Stimulated activated naive CD8-positive, alpha-beta T cell treated with anti-CD3 and anti-CD28 coated beads, Interleukin-15, amount 100 ng/mL, for 72 hours (primary cell): ENCODE data around the gene GABRG3.

Experiments used
- ATAC-seq: fragments of 150-1000 bp; cut with Tn5 transposase; 2 replicates; pipeline ENCODE4 v1.10.0; 2021; ENCODE audit warnings: mild to moderate bottlenecking, moderate library complexity
- DNase-seq, 2 donors: peaks; one replicate each; pipeline ENCODE4 v3.0.0; 2021 to 2022
- H3K27ac Mint-ChIP-seq, 2 donors: one replicate each; pipeline ENCODE4 v1.8.0; 2022; ENCODE audit warnings: mild to moderate bottlenecking in 2 of 2, mixed read lengths in 2 of 2, moderate library complexity in 2 of 2
- H3K27me3 Mint-ChIP-seq: one replicate; pipeline ENCODE4 v1.8.0; 2022; ENCODE audit warnings: mixed read lengths
- H3K4me1 Mint-ChIP-seq: one replicate; pipeline ENCODE4 v1.8.0; 2022; ENCODE audit warnings: mild to moderate bottlenecking, mixed read lengths
- H3K4me3 Mint-ChIP-seq, 2 donors: one replicate each; pipeline ENCODE4 v1.8.0; 2022; ENCODE audit warnings: mild to moderate bottlenecking in 2 of 2, mixed read lengths in 2 of 2, moderate library complexity in 1 of 2
- H3K9me3 Mint-ChIP-seq, 2 donors: one replicate each; pipeline ENCODE4 v1.8.0; 2022; ENCODE audit warnings: mixed read lengths in 2 of 2

Gene GABRG3

GRCh38 chr15:27065785-27066184 lies 94.8 kb downstream of the GABRG3 start:
- no peaks in the 10 kb centered on the region for H3K4me1 Mint-ChIP-seq
- no peak overlapping the region for H3K4me3 Mint-ChIP-seq

GRCh38 chr15:27066446-27066845 lies 95.5 kb downstream of the GABRG3 start:
- no peak for DNase-seq
- no peaks in the 10 kb centered on the region for H3K27me3 Mint-ChIP-seq
- H3K9me3 Mint-ChIP-seq, result peaks cover 20 to 43% of the 10 kb centered on the region in 2 donors
- no peak for ATAC-seq
- no peaks in the 10 kb centered on the region for H3K4me1 Mint-ChIP-seq
- no peak overlapping the region for H3K4me3 Mint-ChIP-seq
- peak overlapping the region in 1 of 2 donors; percentile 12 for H3K27ac Mint-ChIP-seq

More at GRCh38 chr15:27065785-27066184, 94.8 kb downstream of the GABRG3 start:
- no peak for DNase-seq
- Mint-ChIP-seq H3K27me3 (no peaks in the 10 kb centered on the region), H3K9me3 (peaks cover 17 to 43% of the 10 kb centered on the region in 2 donors), H3K27ac (no peak overlapping the region)
- ATAC-seq, result no peak

DNA sequence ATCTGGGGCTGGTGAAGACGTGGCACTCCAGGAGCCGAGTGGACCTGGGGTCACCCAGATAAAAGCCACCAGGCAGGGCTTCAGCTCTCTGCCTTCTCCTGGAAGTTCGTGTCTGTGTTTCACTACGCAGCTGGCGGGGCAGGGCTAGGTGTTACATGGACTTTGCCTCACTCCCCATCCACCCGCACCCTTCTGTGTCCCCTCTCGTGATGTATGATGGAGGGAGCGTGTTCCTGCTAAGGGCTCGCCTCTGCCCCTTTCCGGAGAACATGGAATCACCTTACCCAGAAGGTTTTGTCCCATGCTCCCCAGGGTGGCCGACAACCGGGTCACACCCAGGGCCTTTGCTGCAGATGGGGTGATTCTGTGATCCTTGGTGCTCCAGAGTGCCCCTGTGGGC lies 96.2 kb downstream of the GABRG3 start:
- DNase-seq (no peak), ATAC-seq (no peak)
- Mint-ChIP-seq H3K4me1 (no peaks in the 10 kb centered on the region), H3K27ac (no peak overlapping the region), H3K9me3 (peaks cover 17 to 43% of the 10 kb centered on the region in 2 donors), H3K4me3 (no peak overlapping the region), H3K27me3 (no peaks in the 10 kb centered on the region)

- H3K27ac Mint-ChIP-seq, result no peak overlapping the region
These were observed 99.9 kb downstream of the GABRG3 start for GRCh38 chr15:27070841-27071240.

GRCh38 chr15:27074179-27074578 lies 103.2 kb downstream of the GABRG3 start:
- Mint-ChIP-seq H3K27ac (no peak overlapping the region), H3K4me3 (no peak overlapping the region), H3K27me3 (no peaks in the 10 kb centered on the region), H3K9me3 (peaks cover 16 to 20% of the 10 kb centered on the region in 2 donors), H3K4me1 (no peaks in the 10 kb centered on the region)
- DNase-seq, result no peak
- ATAC-seq, result no peak

More at GRCh38 chr15:27070841-27071240, 99.9 kb downstream of the GABRG3 start:
- Mint-ChIP-seq H3K4me3 (no peak overlapping the region), H3K27me3 (no peaks in the 10 kb centered on the region), H3K9me3 (peaks cover 26 to 45% of the 10 kb centered on the region in 2 donors), H3K4me1 (no peaks in the 10 kb centered on the region)
- ATAC-seq, result no peak
- no peak for DNase-seq

DNA sequence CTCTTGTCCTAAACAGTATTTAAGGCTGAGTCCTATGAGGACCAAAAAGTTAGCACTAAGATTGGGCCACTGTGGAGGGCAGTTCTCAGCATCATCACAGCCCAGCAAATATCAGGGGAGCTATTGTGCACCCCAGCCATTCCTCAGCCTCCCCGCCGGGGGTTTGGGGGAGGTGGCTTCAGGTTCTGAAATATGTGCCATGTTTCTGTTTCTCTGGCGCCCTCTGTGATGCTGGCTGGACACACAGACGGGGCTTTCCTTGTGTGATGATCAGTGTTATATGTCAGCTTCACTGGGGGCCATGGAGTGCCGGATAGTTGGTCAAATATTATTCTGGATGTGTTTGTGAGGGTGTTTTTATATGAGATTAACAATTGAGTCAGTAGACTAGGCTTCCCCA lies 106.8 kb downstream of the GABRG3 start:
- ATAC-seq, result no peak
- H3K4me3 Mint-ChIP-seq, result no peak overlapping the region
- no peak for DNase-seq
- peaks cover 6 to 7% of the 10 kb centered on the region in 2 donors for H3K9me3 Mint-ChIP-seq
- no peaks in the 10 kb centered on the region for H3K27me3 Mint-ChIP-seq
- no peaks in the 10 kb centered on the region for H3K4me1 Mint-ChIP-seq
- H3K27ac Mint-ChIP-seq, result no peak overlapping the region

GRCh38 chr15:27081676-27082418 lies 110.9 kb downstream of the GABRG3 start:
- H3K27me3 Mint-ChIP-seq, result no peaks in the 10 kb centered on the region
- H3K4me1 Mint-ChIP-seq, result no peaks in the 10 kb centered on the region
- DNase-seq, result no peak
- no peak overlapping the region for H3K4me3 Mint-ChIP-seq
- no peak for ATAC-seq
- no peaks in the 10 kb centered on the region for H3K9me3 Mint-ChIP-seq
- H3K27ac Mint-ChIP-seq, result no peak overlapping the region

- DNase-seq, result no peak
- no peak for ATAC-seq
- Mint-ChIP-seq H3K27ac (no peak overlapping the region), H3K27me3 (no peaks in the 10 kb centered on the region), H3K4me1 (no peaks in the 10 kb centered on the region), H3K4me3 (no peak overlapping the region), H3K9me3 (no peaks in the 10 kb centered on the region)
These were observed 111.5 kb downstream of the GABRG3 start for GRCh38 chr15:27082526-27082925.

DNA sequence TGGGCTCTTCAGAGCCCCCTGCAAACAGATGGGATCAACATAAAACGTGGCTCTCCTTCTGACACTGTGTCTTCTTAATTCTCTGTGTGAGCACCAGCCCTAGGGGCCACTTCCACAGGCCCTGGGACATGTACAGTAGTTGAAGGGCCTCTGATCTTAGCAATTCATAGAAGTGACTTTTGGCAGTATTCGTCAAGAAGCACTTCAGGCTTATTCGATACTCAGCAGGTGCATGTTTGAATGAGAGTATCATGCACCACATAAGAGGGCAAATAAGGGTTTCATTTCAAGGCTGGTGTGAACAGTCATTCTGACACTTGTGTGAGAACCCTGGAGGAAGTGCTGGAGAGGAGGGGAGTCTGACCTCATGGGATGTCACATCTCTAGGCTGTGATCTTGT lies 113.9 kb downstream of the GABRG3 start:
- H3K27me3 Mint-ChIP-seq, result no peaks in the 10 kb centered on the region
- peaks cover 0 to 12% of the 10 kb centered on the region in 2 donors for H3K9me3 Mint-ChIP-seq
- ATAC-seq (no peak), DNase-seq (no peak)
- H3K4me1 Mint-ChIP-seq, result no peaks in the 10 kb centered on the region
- no peak overlapping the region for H3K4me3 Mint-ChIP-seq
- H3K27ac Mint-ChIP-seq, result no peak overlapping the region

- H3K4me3 Mint-ChIP-seq, result no peak overlapping the region
- no peaks in the 10 kb centered on the region for H3K27me3 Mint-ChIP-seq
- DNase-seq, result no peak
- ATAC-seq, result no peak
- H3K9me3 Mint-ChIP-seq, result peaks cover 0 to 12% of the 10 kb centered on the region in 2 donors
- no peak overlapping the region for H3K27ac Mint-ChIP-seq
- no peaks in the 10 kb centered on the region for H3K4me1 Mint-ChIP-seq
These were observed 115.2 kb downstream of the GABRG3 start for GRCh38 chr15:27086149-27086548.

- no peaks in the 10 kb centered on the region for H3K4me1 Mint-ChIP-seq
These were observed 115.8 kb downstream of the GABRG3 start for GRCh38 chr15:27086805-27087204.

DNA sequence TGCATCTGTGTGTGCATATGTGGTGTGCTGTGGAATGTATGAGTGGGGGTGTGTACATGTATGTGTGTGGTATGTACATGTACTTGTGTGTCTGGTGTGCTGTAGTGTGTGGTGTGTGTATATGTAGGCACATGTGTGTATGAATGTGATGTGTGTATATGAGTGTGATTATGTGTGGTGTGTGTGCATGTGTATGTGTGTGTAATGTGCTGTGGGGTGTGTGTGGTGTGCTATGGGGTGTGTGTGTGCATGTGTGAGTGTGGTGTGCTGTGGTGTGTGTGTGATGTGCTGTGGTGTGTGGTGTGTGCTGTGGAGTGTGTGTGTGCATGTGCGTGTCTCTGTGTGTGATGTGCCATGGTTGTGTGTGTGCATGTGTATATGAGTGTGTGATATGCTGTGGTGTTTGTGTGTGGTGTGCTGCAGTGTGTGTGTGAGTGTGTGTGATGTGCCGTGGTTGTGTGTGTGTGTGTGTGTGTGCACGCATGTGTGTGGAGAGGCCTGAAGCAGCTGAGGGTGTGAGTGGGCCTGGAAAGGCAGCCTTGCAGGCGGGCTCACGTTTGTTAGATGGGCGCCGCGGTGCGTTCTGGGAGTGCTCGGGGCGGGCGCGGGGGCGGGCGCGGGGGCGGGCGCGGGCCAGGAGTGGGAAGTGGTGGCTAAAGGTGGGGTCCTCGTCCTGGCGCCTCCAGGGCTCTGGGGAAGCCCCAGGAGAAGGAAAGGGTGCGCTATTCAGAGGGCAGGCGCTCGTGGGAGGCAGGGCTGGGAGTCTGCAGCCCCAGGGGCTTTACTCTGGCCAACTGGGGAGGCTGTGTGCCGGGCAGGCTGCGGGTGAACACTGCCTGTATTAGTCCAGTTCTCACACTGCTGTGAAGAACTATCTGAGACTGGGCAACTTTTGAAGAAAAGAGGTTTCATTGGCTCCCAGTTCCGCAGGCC lies 116.9 kb downstream of the GABRG3 start:
- DNase-seq (no peak), ATAC-seq (no peak)
- Mint-ChIP-seq H3K4me1 (no peaks in the 10 kb centered on the region), H3K27me3 (no peaks in the 10 kb centered on the region), H3K27ac (peak overlapping the region in 1 of 2 donors; percentile 54), H3K4me3 (no peak overlapping the region), H3K9me3 (peaks cover 6 to 12% of the 10 kb centered on the region in 2 donors)

More at GRCh38 chr15:27086805-27087204, 115.8 kb downstream of the GABRG3 start:
- Mint-ChIP-seq H3K9me3 (peaks cover 0 to 12% of the 10 kb centered on the region in 2 donors), H3K27ac (no peak overlapping the region), H3K4me3 (no peak overlapping the region), H3K27me3 (no peaks in the 10 kb centered on the region)
- no peak for ATAC-seq
- DNase-seq, result no peak

DNA sequence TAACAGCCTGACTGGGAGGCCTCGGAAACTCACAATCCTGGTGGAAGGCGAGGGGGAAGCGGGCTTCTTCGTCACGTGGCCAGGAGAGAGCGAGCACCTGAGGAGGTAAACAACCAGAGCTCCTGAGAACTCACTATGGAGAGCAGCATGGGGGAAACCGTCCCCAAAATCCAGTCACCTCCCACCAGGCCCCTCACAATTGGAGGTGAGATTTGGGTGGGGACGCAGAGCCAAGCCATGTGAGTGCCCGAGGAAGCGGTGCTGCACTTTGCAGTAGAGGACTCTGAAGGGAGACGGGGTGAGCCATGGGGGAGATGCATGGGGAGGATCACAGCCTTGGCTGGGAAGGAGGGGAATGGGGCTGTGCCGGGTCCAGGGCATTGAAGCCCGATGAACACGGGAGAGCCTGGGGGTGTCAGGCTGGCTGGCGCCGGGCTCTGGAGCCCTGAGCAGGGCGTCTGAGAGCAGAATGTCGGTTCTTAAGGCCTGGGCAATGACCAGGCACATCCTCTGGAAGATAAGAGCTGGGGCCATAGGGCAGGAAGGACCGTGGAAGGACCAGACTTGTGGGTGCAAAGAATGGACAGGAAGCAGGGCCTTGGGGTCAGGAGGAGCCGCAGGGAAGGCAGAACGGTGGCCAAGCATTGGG lies 117.7 kb downstream of the GABRG3 start:
- H3K27me3 Mint-ChIP-seq, result no peaks in the 10 kb centered on the region
- H3K4me3 Mint-ChIP-seq, result no peak overlapping the region
- peaks cover 6 to 12% of the 10 kb centered on the region in 2 donors for H3K9me3 Mint-ChIP-seq
- no peak overlapping the region for H3K27ac Mint-ChIP-seq
- H3K4me1 Mint-ChIP-seq, result no peaks in the 10 kb centered on the region
- ATAC-seq (no peak), DNase-seq (no peak)

DNA sequence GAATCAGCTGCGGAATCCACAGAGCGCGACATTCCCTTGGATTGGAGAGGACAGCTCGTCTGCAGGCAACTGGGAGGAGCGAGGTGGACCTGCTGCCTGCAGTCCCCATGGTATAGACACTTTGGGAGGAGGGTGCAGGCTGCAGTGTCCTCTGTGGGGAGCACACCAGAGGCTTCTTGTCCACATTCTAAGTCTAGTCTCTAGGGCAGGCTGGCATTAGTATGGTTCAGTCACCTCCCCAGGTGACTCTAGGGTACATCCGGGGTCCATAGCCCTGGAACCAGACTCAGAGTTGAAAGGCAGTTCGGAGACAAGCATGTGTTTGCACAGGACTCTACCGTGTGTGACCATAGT lies 118.2 kb downstream of the GABRG3 start:
- DNase-seq, result no peak
- H3K4me1 Mint-ChIP-seq, result no peaks in the 10 kb centered on the region
- no peak overlapping the region for H3K27ac Mint-ChIP-seq
- H3K4me3 Mint-ChIP-seq, result no peak overlapping the region
- no peaks in the 10 kb centered on the region for H3K27me3 Mint-ChIP-seq
- peaks cover 6 to 12% of the 10 kb centered on the region in 2 donors for H3K9me3 Mint-ChIP-seq
- no peak for ATAC-seq

- no peak overlapping the region for H3K27ac Mint-ChIP-seq
- H3K27me3 Mint-ChIP-seq, result no peaks in the 10 kb centered on the region
- H3K4me1 Mint-ChIP-seq, result no peaks in the 10 kb centered on the region
- H3K9me3 Mint-ChIP-seq, result peaks cover 6 to 12% of the 10 kb centered on the region in 2 donors
- ATAC-seq (no peak), DNase-seq (no peak)
- no peak overlapping the region for H3K4me3 Mint-ChIP-seq
These were observed 118.7 kb downstream of the GABRG3 start for GRCh38 chr15:27089676-27090075.
